ENCODE measurements around the gene AHDC1. TPM values are rescaled to one million over a fixed set of nuclear protein-coding genes. Genes with fewer than 3 reads are reported as not detected.

AHDC1 gene
- polyA plus RNA-seq, 1 donor (not counting 4 experiments of a cell fraction or from before 2014, with no cell fraction given) = 4.2 TPM

GRCh38 chr1:27518808-27519207, 85.1 kb downstream of the AHDC1 start:
- dilution Hi-C loops (cut with MboI; ENCODE audit: extremely low pct_ligation_motif_present, low sequenced_read_pairs) = no loop called here
- FAIRE-seq (no peak), DNase-seq (ENCODE audit: low read depth, low spot score) (no peak)
- Histone ChIP-seq H3K9me3 (ENCODE audit: control insufficient read depth, low read depth, low read length) (no peaks in the 10 kb centered on the region), H3K4me1 (ENCODE audit: control insufficient read depth, extremely low read depth, insufficient read depth, low read length) (peaks cover 57% of the 10 kb centered on the region), H3K9me1 (ENCODE audit: control insufficient read depth, extremely low read depth, insufficient read depth, low read length) (peaks cover 2% of the 10 kb centered on the region), H3K79me2 (ENCODE audit: control insufficient read depth, insufficient read depth, low read length) (no peaks in the 10 kb centered on the region), H3K4me3 (ENCODE audit: control insufficient read depth in 2 of 3, extremely low read depth in 1 of 3, insufficient read depth in 2 of 3, low read depth in 1 of 3, low read length in 3 of 3) (no peak overlapping the region), H2AFZ (ENCODE audit: control insufficient read depth, low read length) (no peak overlapping the region), H3K36me3 (ENCODE audit: control insufficient read depth in 2 of 2, extremely low read depth in 1 of 2, insufficient read depth in 2 of 2, low read length in 2 of 2) (no peaks in the 10 kb centered on the region), H3K27me3 (ENCODE audit: control insufficient read depth, extremely low read depth, insufficient read depth, low read length) (no peaks in the 10 kb centered on the region), H3K9ac (ENCODE audit: control insufficient read depth, extremely low read depth, insufficient read depth, low read length) (no peak overlapping the region), H3K27ac (ENCODE audit: control insufficient read depth, insufficient read depth, low read length) (peak overlapping the region; percentile 70), H3K4me2 (ENCODE audit: control insufficient read depth, extremely low read depth, insufficient read depth, low read depth, low read length) (no peak overlapping the region), H4K20me1 (ENCODE audit: control insufficient read depth, extremely low read depth, insufficient read depth, low read length) (no peaks in the 10 kb centered on the region)
- TF ChIP-seq, protein P1, sequence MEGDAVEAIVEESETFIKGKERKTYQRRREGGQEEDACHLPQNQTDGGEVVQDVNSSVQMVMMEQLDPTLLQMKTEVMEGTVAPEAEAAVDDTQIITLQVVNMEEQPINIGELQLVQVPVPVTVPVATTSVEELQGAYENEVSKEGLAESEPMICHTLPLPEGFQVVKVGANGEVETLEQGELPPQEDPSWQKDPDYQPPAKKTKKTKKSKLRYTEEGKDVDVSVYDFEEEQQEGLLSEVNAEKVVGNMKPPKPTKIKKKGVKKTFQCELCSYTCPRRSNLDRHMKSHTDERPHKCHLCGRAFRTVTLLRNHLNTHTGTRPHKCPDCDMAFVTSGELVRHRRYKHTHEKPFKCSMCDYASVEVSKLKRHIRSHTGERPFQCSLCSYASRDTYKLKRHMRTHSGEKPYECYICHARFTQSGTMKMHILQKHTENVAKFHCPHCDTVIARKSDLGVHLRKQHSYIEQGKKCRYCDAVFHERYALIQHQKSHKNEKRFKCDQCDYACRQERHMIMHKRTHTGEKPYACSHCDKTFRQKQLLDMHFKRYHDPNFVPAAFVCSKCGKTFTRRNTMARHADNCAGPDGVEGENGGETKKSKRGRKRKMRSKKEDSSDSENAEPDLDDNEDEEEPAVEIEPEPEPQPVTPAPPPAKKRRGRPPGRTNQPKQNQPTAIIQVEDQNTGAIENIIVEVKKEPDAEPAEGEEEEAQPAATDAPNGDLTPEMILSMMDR (optimal IDR thresholded peaks at IDR 0.05 in 1 of 3, IDR thresholded peaks at IDR 0.05 in 1 of 3, conservative IDR thresholded peaks at IDR 0.05 in 1 of 3; ENCODE audit: extremely low read depth in 1 of 3, insufficient read depth in 2 of 3, low read length in 3 of 3) = no peak
- TF ChIP-seq EZH2 (IDR thresholded peaks at IDR 0.05; ENCODE audit: low read length) = no peak

DNA sequence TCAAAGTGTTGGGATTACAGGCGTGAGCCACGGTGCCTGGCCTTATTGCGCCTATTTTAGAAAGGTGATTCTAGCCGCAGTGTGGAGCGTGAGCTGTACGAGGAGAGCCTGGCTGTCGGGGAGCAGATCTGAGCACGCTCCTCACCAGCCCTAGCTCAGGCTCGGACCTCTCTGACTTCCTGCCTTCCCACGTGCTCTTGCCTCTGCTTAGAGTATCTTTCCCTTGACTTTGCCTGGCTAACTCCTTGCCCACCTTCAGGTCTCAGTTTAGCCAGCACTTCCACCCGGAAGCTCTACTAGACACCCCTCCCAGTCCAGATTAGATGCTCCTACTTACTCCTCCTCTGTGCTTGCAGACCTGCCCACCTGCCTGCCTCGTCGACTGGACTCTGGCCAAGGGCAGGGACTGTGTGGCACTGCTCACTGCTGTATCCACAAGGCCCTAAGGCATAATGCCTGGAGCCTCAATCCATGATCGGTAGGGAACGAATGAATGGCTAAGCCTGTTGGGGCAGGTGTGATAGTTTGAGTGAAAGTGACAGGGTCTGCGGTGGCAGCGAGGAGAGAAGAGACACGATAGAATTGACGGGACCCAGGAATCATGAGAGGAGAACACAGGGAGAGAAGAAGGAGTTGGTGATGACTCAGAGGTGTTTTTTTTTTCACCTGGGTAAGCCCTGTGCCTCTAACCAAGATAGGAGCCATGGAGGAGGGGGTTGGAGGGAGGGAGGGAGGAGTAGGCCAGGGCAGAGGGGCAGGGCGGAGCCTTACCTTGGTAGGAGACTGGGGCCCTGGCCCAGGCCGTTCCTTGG, 85.8 kb downstream of the AHDC1 start:
- no peaks in the 10 kb centered on the region for H3K27me3 ChIP-seq (ENCODE audit: control insufficient read depth, extremely low read depth, insufficient read depth, low read length)

More for the DNA sequence above, 85.8 kb downstream of the AHDC1 start:
- FAIRE-seq (peak; percentile 84), DNase-seq (ENCODE audit: low read depth, low spot score) (no peak)
- no peaks in the 10 kb centered on the region for H3K79me2 ChIP-seq (ENCODE audit: control insufficient read depth, insufficient read depth, low read length)
- peak overlapping the region; percentile 63 for H2AFZ ChIP-seq (ENCODE audit: control insufficient read depth, low read length)
- H3K9me1 ChIP-seq (ENCODE audit: control insufficient read depth, extremely low read depth, insufficient read depth, low read length) = peaks cover 2% of the 10 kb centered on the region
- H3K9ac ChIP-seq (ENCODE audit: control insufficient read depth, extremely low read depth, insufficient read depth, low read length) = peak overlapping the region; percentile 51
- dilution Hi-C loops (cut with MboI; ENCODE audit: extremely low pct_ligation_motif_present, low sequenced_read_pairs) = no loop called here
- H3K4me2 ChIP-seq (ENCODE audit: control insufficient read depth, extremely low read depth, insufficient read depth, low read depth, low read length) = peak overlapping the region; percentile 55
- H3K9me3 ChIP-seq (ENCODE audit: control insufficient read depth, low read depth, low read length) = no peaks in the 10 kb centered on the region
- H3K4me1 ChIP-seq (ENCODE audit: control insufficient read depth, extremely low read depth, insufficient read depth, low read length) = peaks cover 50% of the 10 kb centered on the region
- H3K36me3 ChIP-seq (ENCODE audit: control insufficient read depth in 2 of 2, extremely low read depth in 1 of 2, insufficient read depth in 2 of 2, low read length in 2 of 2) = no peaks in the 10 kb centered on the region
- TF ChIP-seq, protein P1 (optimal IDR thresholded peaks at IDR 0.05 in 1 of 3, IDR thresholded peaks at IDR 0.05 in 1 of 3, conservative IDR thresholded peaks at IDR 0.05 in 1 of 3; ENCODE audit: extremely low read depth in 1 of 3, insufficient read depth in 2 of 3, low read length in 3 of 3) = no peak
- TF ChIP-seq EZH2 (IDR thresholded peaks at IDR 0.05; ENCODE audit: low read length) = no peak
- H3K27ac ChIP-seq (ENCODE audit: control insufficient read depth, insufficient read depth, low read length) = peak overlapping the region; percentile 70
- no peak overlapping the region for H3K4me3 ChIP-seq (ENCODE audit: control insufficient read depth in 2 of 3, extremely low read depth in 1 of 3, insufficient read depth in 2 of 3, low read depth in 1 of 3, low read length in 3 of 3)
- H4K20me1 ChIP-seq (ENCODE audit: control insufficient read depth, extremely low read depth, insufficient read depth, low read length) = no peaks in the 10 kb centered on the region
